HCT116 (cell line): Measurements from ENCODE around the gene EIF4A3. TPM values are rescaled to one million over a fixed set of nuclear protein-coding genes. Genes with fewer than 3 reads are reported as not detected.

ENCODE experiments used
- ATAC-seq: fragments of 200-7000 bp; cut with Tn5 transposase; 2 replicates; pipeline ENCODE4 v1.9.1; 2020; ENCODE audit warnings: mild to moderate bottlenecking, moderate library complexity
- BruUV-seq: library from RNA; stranded (reverse); fragments of 400-500 nt; replicated peaks from 2 replicates; lab custom pipeline; 2021; lab: Mats Ljungman, UMichigan
- CTCF ChIA-PET: fragments of 300-600 bp; sonication (Branson Sonifier 250); formaldehyde crosslinking; loops from one replicate; lab custom pipeline; 2021; ENCODE audit warnings: antibody characterized with exemption; lab: Charles Lee
- POLR2A ChIA-PET: fragments of 300-600, 350-600 bp; sonication (Branson Sonifier 250); formaldehyde crosslinking; loops from one replicate; lab custom pipeline; 2021; ENCODE audit warnings: antibody characterized with exemption; lab: Charles Lee
- RAD21 ChIA-PET, 2 experiments: fragments of 300-600 bp; sonication (Branson Sonifier 250); formaldehyde crosslinking; loops; one replicate each; lab custom pipeline; 2023; ENCODE audit warnings: low total read pairs in 2 of 2; ENCODE audit not compliant: uncharacterized antibody in 2 of 2, unreplicated experiment in 2 of 2, low non-redundant PET in 1 of 2; lab: Charles Lee
- DNase-seq: peaks from one replicate; pipeline ENCODE4 v3.0.0-alpha.2; 2010; ENCODE audit warnings: low read depth, low spot score
- H2AFZ ChIP-seq: fragments of 200-600 bp; shearing (Covaris generic), sonication (generic); 2 replicates; pipeline ENCODE4 v1.6.1; 2017; ENCODE audit warnings: low read depth, mixed run types, mixed read lengths, antibody characterized with exemption, low read length; ENCODE audit not compliant: poor library complexity, severe bottlenecking
- H3K27ac ChIP-seq: 2 replicates; pipeline ENCODE4 v1.5.1; 2012; ENCODE audit warnings: low read depth, low read length
- H3K27me3 ChIP-seq: fragments of 200-600 bp; sonication (generic); 2 replicates; pipeline ENCODE4 v1.6.1; 2016; ENCODE audit warnings: mixed run types, low read length, mixed read lengths; ENCODE audit not compliant: insufficient read depth
- H3K36me3 ChIP-seq, 2 experiments: fragments of 200-500 bp in 1 of 2; fragments of 200-600 bp in 1 of 2; sonication (Bioruptor generic) in 1 of 2; sonication (generic) in 1 of 2; 2 replicates each; pipeline versions ENCODE4 v1.5.1 to v1.6.1; 2014 to 2016; ENCODE audit warnings: low read length in 2 of 2, inconsistent platforms in 1 of 2, mixed read lengths in 1 of 2, mixed run types in 1 of 2; ENCODE audit not compliant: insufficient read depth in 2 of 2, control insufficient read depth in 1 of 2
- H3K4me1 ChIP-seq, 2 experiments: fragments of 200-600 bp in 1 of 2; sonication (generic) in 1 of 2; 2 replicates each; pipeline versions ENCODE4 v1.5.1 to v1.6.1; 2012 to 2017; ENCODE audit warnings: low read length in 2 of 2, inconsistent platforms in 1 of 2, mild to moderate bottlenecking in 1 of 2, mixed read lengths in 1 of 2, mixed run types in 1 of 2, moderate library complexity in 1 of 2; ENCODE audit not compliant: insufficient read depth in 2 of 2, control insufficient read depth in 1 of 2
- H3K4me2 ChIP-seq: fragments of 200-600 bp; sonication (generic); 2 replicates; pipeline ENCODE4 v1.6.1; 2017; ENCODE audit warnings: mixed run types, low read length, mixed read lengths
- H3K4me3 ChIP-seq, 2 experiments: fragments of 200-600 bp in 1 of 2; sonication (generic) in 1 of 2; replicated peaks in 1 of 2; 2 replicates each; pipeline ENCODE4 v1.5.1; 2011 to 2016; ENCODE audit warnings: low read length in 2 of 2, control low read depth in 1 of 2, low read depth in 1 of 2, mild to moderate bottlenecking in 1 of 2, mixed read lengths in 1 of 2, mixed run types in 1 of 2
- H3K79me2 ChIP-seq: fragments of 200-600 bp; sonication (generic); 2 replicates; pipeline ENCODE4 v1.6.1; 2017; ENCODE audit warnings: mild to moderate bottlenecking, mixed run types, low read length, moderate library complexity, mixed read lengths; ENCODE audit not compliant: insufficient read depth
- H3K9ac ChIP-seq: fragments of 200-600 bp; sonication (generic); 2 replicates; pipeline ENCODE4 v1.6.1; 2016; ENCODE audit warnings: low read length, mixed read lengths
- H3K9me2 ChIP-seq: fragments of 200-600 bp; sonication (generic), shearing (Covaris generic); 2 replicates; pipeline ENCODE4 v1.6.1; 2017; ENCODE audit warnings: mixed run types, mild to moderate bottlenecking, moderate library complexity; ENCODE audit not compliant: insufficient read depth
- H3K9me3 ChIP-seq, 2 experiments: fragments of 200-500 bp in 1 of 2; fragments of 200-600 bp in 1 of 2; sonication (Bioruptor generic) in 1 of 2; sonication (generic) in 1 of 2; 2 replicates each; pipeline ENCODE4 v1.6.1; 2014 to 2017; ENCODE audit warnings: low read length in 2 of 2, mixed read lengths in 2 of 2, inconsistent platforms in 1 of 2, low read depth in 1 of 2, mild to moderate bottlenecking in 1 of 2, mixed run types in 1 of 2, moderate library complexity in 1 of 2; ENCODE audit not compliant: control insufficient read depth in 1 of 2, insufficient read depth in 1 of 2
- H4K20me1 ChIP-seq: fragments of 200-600 bp; sonication (generic), shearing (Covaris generic); 2 replicates; pipeline ENCODE4 v1.6.1; 2017; ENCODE audit warnings: mixed run types, mild to moderate bottlenecking, moderate library complexity; ENCODE audit not compliant: insufficient read depth
- CBX3 ChIP-seq: IDR thresholded peaks from 2 replicates; pipeline ENCODE4 v1.6.1; 2012; ENCODE audit warnings: low read depth
- ELF1 ChIP-seq: IDR thresholded peaks from 2 replicates; pipeline ENCODE4 v1.6.1; 2012; ENCODE audit warnings: low read depth, borderline replicate concordance
- EZH2 ChIP-seq: fragments of 200-600 bp; sonication (generic); IDR thresholded peaks from 2 replicates; pipeline ENCODE4 v1.6.1; 2017; ENCODE audit warnings: antibody characterized with exemption, mixed run types
- EZH2phosphoT487 ChIP-seq: fragments of 200-600 bp; IDR thresholded peaks from 2 replicates; pipeline ENCODE4 v1.6.1; 2018; ENCODE audit warnings: antibody characterized with exemption, borderline replicate concordance
- FOSL1 ChIP-seq: IDR thresholded peaks from 2 replicates; pipeline ENCODE4 v1.6.1; 2012; ENCODE audit warnings: low read depth
- MAX ChIP-seq: IDR thresholded peaks from 2 replicates; pipeline ENCODE4 v1.6.1; 2012
- POLR2AphosphoS5 ChIP-seq: IDR thresholded peaks from 2 replicates; pipeline ENCODE4 v1.6.1; 2011; ENCODE audit warnings: mild to moderate bottlenecking, low read depth, low read length, moderate library complexity
- SIN3A ChIP-seq: IDR thresholded peaks from 2 replicates; pipeline ENCODE4 v1.6.1; 2012; ENCODE audit warnings: low read depth
- SRF ChIP-seq: IDR thresholded peaks from 2 replicates; pipeline ENCODE4 v1.6.1; 2012; ENCODE audit warnings: low read depth
- TCF7L2 ChIP-seq: IDR thresholded peaks from 2 replicates; pipeline ENCODE4 v1.7.0; 2011; ENCODE audit warnings: borderline replicate concordance, inconsistent platforms; ENCODE audit not compliant: insufficient read depth, insufficient read length; ENCODE audit errors: extremely low read depth
- YY1 ChIP-seq: IDR thresholded peaks from 2 replicates; pipeline ENCODE4 v1.6.1; 2011; ENCODE audit warnings: low read length, low read depth, moderate library complexity, mild to moderate bottlenecking; ENCODE audit not compliant: insufficient replicate concordance; ENCODE audit errors: extremely low read depth
- ZBTB33 ChIP-seq: IDR thresholded peaks from 2 replicates; pipeline ENCODE4 v1.6.1; 2011; ENCODE audit warnings: mild to moderate bottlenecking, low read length, moderate library complexity; ENCODE audit not compliant: insufficient replicate concordance; ENCODE audit errors: extremely low read depth
- ZNF274 ChIP-seq: fragments of 200-500 bp; sonication (Bioruptor generic); IDR thresholded peaks from 2 replicates; pipeline ENCODE4 v1.6.1; 2014; ENCODE audit warnings: mild to moderate bottlenecking, low read depth, low read length, inconsistent platforms
- intact Hi-C: fragments of 100-400 bp; cut with micrococcal nuclease; formaldehyde crosslinking; loops from 2 replicates; pipeline ENCODE4 v1.10.0; 2022
- total RNA-seq: library from RNA; stranded (reverse); gene quantifications from one replicate; pipeline ENCODE4 v1.2.1, GENCODE V29; 2021; ENCODE audit not compliant: unreplicated experiment

The EIF4A3 gene
- total RNA-seq, 1 experiment from 2014 or later: 248 TPM

- TF ChIP-seq ZNF274 (no peak), YY1 (no peak), SRF (peak; percentile 94), SIN3A (no peak), MAX (no peak)
- CTCF ChIA-PET: no interaction called here
- no peaks in the 10 kb centered on the region for H3K36me3 ChIP-seq
- no peaks in the 10 kb centered on the region for H3K79me2 ChIP-seq
- DNase-seq: no peak
- H3K9me3 ChIP-seq: no peaks in the 10 kb centered on the region
- no TSS peak for BruUV-seq
- no peaks in the 10 kb centered on the region for H3K27me3 ChIP-seq
- H3K4me3 ChIP-seq: no peak within 1 kb of the TSS
- peak; percentile 45; the same call in 1 of the 2 replicates for ATAC-seq
- H3K9me2 ChIP-seq: no peaks in the 10 kb centered on the region
- intact Hi-C loops: no loop called here
- no peaks in the 10 kb centered on the region for H4K20me1 ChIP-seq
- RAD21 ChIA-PET: no interaction called here
- H3K4me2 ChIP-seq: no peak within 1 kb of the TSS
- H2AFZ ChIP-seq: no peak within 1 kb of the TSS
- no peak within 1 kb of the TSS for H3K9ac ChIP-seq
- H3K27ac ChIP-seq: no peak within 1 kb of the TSS
- peaks cover 4 to 13% of the 10 kb centered on the region in 2 experiments; a peak in 3 of 4 replicates for H3K4me1 ChIP-seq
- POLR2A ChIA-PET: no interaction called here
These were observed 23.0 kb upstream of the EIF4A3 start, which contains the start of gene CARD14 for GRCh38 chr17:80169784-80170500. TSS of gene CARD14 (plus strand) at chr17:80170030. CDS start at chr17:80181439, 11,409 bp downstream.

- no peaks in the 10 kb centered on the region for H3K79me2 ChIP-seq
- no peaks in the 10 kb centered on the region for H3K36me3 ChIP-seq
- ATAC-seq (no peak), DNase-seq (no peak)
- H3K27me3 ChIP-seq: no peaks in the 10 kb centered on the region
- no peak overlapping the region for H2AFZ ChIP-seq
- no peaks in the 10 kb centered on the region for H3K9me2 ChIP-seq
- no peak overlapping the region for H3K9ac ChIP-seq
- no peak overlapping the region for H3K4me2 ChIP-seq
- ChIA-PET CTCF (no interaction called here), POLR2A (interaction anchor here (0.6 kb wide), 1 partner anchor 31 kb away, joined by 5 read pairs; no protein-coding TSS in a partner anchor), RAD21 (no interaction called here)
- no peak overlapping the region for H3K4me3 ChIP-seq
- no peak overlapping the region for H3K27ac ChIP-seq
- intact Hi-C loops: no loop called here
- H3K9me3 ChIP-seq: no peaks in the 10 kb centered on the region
- H3K4me1 ChIP-seq: peaks cover 4 to 12% of the 10 kb centered on the region in 2 experiments; a peak in 2 of 4 replicates
- no TSS peak for BruUV-seq
- H4K20me1 ChIP-seq: no peaks in the 10 kb centered on the region
- TF ChIP-seq EZH2phosphoT487: no peak
- TF ChIP-seq MAX: no peak
- TF ChIP-seq YY1: no peak
- no peak for TF ChIP-seq TCF7L2
- no peak for TF ChIP-seq EZH2
- no peak for TF ChIP-seq ZBTB33
- TF ChIP-seq CBX3: no peak
- TF ChIP-seq FOSL1: no peak
- TF ChIP-seq POLR2AphosphoS5: no peak
- no peak for TF ChIP-seq ELF1
These were observed 22.2 kb upstream of the EIF4A3 start for GRCh38 chr17:80169107-80169506.
